Astrocyte of the hippocampus (primary cell): ENCODE measurements around the gene ZNF22.

Experiments used
- DNase-seq: peaks from one replicate; pipeline ENCODE4 v3.0.0; 2011; ENCODE audit warnings: low read depth, low spot score

The ZNF22 gene

DNA sequence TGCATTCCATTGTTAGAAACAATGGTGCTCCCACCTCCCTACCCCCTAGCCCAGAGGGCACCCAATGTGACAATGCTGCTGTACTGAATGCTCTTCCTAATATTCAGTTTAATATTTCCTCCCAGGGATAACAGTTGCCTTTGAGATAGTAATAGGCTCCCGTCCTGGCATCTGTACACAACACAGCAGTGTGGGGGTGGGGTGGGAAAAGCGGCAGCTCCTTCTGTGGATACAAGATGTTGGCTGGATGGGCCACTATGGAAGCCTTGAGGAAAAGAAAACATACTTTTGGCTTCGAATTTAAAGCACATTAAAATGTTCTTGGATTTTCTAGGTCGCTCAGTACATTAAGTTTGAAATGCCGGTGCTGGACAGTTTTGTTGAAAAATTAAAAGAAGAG lies 9.2 kb upstream of the ZNF22 start:
- DNase-seq = no peak

GRCh38 chr10:44992070-44992731 lies 8.5 kb upstream of the ZNF22 start:
- DNase-seq = no peak

- no peak for DNase-seq
Measured at GRCh38 chr10:44992732-44993225, 7.9 kb upstream of the ZNF22 start.

GRCh38 chr10:44993226-44993921 lies 7.3 kb upstream of the ZNF22 start:
- no peak for DNase-seq

DNA sequence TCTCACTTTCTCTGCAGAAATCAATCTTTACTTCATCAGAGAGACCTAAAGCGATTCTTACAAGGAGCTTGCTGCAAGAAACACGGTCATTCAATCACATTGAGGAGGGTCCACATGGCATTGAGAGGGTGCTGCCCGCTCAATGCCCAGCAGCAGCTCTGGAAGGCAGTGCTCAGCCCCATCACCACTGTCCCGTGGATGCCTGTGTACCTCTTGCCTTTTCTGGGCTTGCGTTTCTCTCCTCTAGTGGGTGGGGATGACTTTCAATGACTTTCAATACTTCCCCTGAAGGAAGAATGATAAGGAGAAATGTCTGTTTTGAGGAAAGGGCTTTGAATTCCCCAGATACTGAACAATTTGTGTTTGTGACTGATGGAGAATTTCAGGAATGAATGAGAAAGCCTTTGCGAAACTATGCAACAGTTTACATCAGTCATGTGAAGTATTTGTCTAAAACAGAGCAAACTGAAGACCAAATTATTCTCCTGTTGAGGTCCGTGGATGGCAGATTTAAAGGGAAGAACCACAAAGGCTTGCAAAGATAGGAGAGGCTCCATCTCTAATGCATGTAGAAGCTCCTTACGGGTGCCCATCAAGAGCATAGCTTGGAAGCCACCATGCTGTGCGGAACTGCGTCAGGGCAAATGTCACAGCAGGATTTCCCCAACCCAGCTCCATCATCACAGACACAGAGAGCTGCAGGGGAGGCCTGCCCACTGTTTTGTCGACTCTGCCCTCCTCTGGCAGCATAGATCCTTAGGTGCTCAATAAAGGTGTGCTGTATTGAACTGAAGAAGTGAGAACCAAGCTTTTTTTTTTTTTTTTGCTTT lies 6.6 kb upstream of the ZNF22 start:
- peak; percentile 53 for DNase-seq

DNA sequence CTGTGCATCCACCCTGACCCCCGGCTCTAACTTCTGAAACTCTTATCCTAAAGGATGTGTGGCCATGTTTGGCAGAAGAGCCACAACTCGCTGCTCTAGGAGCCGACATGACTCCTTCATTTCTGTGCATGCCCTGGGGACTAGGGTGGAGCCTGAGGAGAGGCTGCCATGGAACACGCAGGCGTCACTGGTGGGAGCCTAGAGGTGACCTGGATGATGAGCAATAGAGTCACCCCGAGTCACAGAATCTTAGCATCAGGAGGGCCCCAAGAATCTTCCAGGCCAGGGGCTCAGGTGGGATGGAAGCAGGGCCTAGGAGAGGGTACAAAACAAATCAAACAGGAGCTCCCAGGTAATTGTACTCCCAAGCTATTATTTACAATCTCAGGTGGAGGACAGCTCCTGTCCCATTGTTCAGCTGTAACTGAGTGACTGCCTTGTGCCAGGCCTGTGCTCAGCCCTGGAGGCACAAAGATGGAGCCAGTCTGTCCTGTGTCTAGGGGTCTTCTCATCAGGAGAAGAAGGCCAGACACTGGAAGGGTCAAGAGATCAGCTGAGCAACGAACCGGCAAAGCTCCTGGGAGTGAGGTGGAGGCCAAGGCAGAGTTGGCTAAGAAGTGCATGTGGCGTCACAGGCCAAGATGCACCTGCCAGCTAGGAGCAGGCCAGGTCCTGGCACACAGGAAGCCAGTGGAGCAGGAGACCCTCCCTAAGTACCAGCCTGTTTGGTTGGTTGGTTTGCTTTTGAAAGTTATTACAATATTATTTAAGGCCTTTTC lies 5.8 kb upstream of the ZNF22 start:
- no peak for DNase-seq

GRCh38 chr10:44995581-44995913 lies 5.2 kb upstream of the ZNF22 start:
- no peak for DNase-seq

DNA sequence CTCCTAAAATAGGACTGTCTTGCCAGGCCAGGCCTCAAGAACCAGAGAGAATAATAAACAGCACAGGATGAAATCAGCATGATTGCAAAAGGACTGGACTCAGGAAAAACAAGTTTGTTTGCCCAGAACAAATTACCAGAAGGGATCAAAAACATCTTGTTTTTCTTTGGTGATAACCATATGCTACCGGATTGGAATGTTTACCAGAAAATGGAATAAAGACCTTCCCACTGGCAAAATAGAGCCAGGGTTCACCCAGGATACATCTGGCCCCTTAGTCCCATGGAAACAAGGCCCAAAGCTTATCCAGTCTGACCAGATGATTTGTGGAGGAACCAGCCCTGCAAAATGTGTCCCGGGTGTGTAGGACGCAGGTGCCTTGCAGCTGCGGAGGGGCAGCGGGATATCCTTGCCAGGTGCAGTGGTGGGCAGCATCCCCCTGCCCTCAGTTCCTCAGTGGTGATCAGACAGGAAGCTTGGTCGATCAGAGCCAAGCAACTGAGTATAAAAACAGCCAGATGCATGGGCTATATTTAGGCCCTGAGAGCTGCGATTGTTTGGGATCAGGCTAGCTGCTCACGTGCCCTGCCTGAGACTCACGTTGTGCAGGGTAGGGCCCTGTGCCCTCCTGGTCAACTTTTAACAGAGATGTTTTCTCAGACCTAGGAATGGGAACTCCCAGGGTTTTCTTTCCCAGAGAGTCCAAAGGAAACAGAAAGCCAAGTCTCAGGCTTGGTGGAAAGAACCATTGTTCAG lies 4.6 kb upstream of the ZNF22 start:
- DNase-seq = peak; percentile 46

GRCh38 chr10:44997105-44997748 lies 3.5 kb upstream of the ZNF22 start:
- no peak for DNase-seq

- peak; percentile 61 for DNase-seq
Measured at GRCh38 chr10:44998146-44998631, 2.5 kb upstream of the ZNF22 start.

- peak; percentile 27 for DNase-seq
Measured at GRCh38 chr10:45000138-45000751, 478 bp upstream of the ZNF22 start.

- peak; percentile 79 for DNase-seq
Measured at GRCh38 chr10:45001381-45002148, 842 bp downstream of the ZNF22 start.

DNA sequence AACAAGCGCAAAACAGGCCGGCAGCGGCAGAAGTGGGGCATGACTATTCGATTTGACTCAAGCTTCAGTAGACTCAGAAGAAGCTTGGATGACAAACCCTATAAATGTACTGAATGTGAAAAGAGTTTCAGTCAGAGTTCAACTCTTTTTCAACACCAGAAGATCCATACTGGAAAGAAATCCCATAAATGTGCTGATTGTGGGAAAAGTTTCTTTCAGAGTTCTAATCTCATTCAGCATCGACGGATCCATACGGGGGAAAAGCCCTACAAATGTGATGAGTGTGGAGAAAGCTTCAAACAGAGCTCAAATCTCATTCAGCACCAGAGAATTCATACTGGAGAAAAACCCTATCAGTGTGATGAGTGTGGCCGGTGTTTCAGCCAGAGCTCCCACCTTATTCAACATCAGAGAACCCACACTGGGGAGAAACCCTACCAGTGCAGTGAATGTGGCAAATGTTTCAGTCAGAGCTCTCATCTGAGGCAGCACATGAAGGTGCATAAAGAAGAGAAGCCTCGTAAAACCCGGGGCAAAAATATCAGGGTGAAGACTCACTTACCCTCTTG lies 2.8 kb downstream of the ZNF22 start:
- DNase-seq = no peak

- no peak for DNase-seq
Measured at GRCh38 chr10:45004661-45005060, 3.9 kb downstream of the ZNF22 start.

GRCh38 chr10:45005284-45005683 lies 4.6 kb downstream of the ZNF22 start:
- no peak for DNase-seq

DNA sequence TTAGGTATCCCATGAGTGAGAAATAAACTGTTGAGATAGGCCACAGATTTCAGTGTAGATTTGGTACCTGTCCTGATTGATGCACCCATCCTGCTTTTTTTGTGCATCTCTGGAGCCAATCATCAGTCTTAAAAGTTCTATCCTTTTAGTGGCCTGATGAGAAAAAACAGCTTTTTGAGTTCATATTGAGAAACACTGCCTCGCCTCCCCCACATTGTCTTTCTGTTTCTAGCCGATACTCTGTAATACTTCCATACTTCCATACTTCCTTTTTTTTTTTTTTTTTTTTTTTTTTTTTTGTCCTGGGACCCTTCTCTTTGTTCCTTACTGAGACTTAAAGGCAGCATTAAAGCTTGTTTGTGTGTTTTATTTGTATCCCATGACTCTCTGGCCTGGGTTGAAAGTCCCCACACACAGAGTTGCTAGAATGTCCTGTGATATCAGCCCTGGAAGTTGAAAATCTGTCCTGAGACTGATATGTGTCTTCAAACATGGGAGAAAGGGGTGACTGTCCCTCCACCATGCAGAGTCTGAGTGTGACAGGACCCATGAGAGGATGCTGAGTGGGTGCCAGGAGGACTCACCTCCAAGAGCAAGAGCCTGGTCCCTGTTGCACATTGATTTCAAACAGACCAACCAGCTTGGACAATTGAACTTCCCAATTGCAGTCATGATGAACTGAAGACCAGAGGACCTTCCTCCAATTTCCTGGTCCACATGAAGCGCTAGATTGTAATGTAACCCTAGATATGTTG lies 5.7 kb downstream of the ZNF22 start:
- DNase-seq = no peak

GRCh38 chr10:45008524-45009161 lies 7.9 kb downstream of the ZNF22 start:
- DNase-seq = peak; percentile 90
